GM19351 (cell line): ENCODE measurements around the gene BBS9.
A peak's percentile ranks its signal among the peaks of the same experiment; 100 is the strongest.
"Not testable (repeated sequence)": the region's sequence is repeated elsewhere in the genome, so short reads cannot be mapped to it uniquely, and the experiment has no call there.

ENCODE experiments used
- ATAC-seq: cut with Tn5 transposase; IDR thresholded peaks from one replicate; pipeline ENCODE4 v1.9.1; 2021; ENCODE audit warnings: mild to moderate bottlenecking, moderate library complexity; ENCODE audit not compliant: unreplicated experiment

BBS9 gene

GRCh38 chr7:33128990-33129805, at the start of gene BBS9:
TSS of gene BBS9 (plus strand) at chr7:33129564. CDS start at chr7:33146253, 16,689 bp downstream.
- peak; percentile 99 for ATAC-seq

GRCh38 chr7:33079763-33080690, 49.3 kb upstream of the BBS9 start:
- ATAC-seq: no peak

- ATAC-seq: no peak
Observed at GRCh38 chr7:33087356-33087755, 42.0 kb upstream of the BBS9 start.

- no peak for ATAC-seq
Observed at GRCh38 chr7:33087858-33088257, 41.5 kb upstream of the BBS9 start.

- ATAC-seq: no peak
Observed at GRCh38 chr7:33089142-33089541, 40.2 kb upstream of the BBS9 start.

- ATAC-seq: no peak
Observed at GRCh38 chr7:33091111-33091531, 38.2 kb upstream of the BBS9 start.

GRCh38 chr7:33091641-33092191, 37.6 kb upstream of the BBS9 start:
- ATAC-seq: no peak

- ATAC-seq: no peak
Observed at GRCh38 chr7:33093266-33093665, 36.1 kb upstream of the BBS9 start.

- ATAC-seq: not testable (repeated sequence)
Observed at GRCh38 chr7:33094745-33095275, 34.6 kb upstream of the BBS9 start.

GRCh38 chr7:33099154-33099940, 30.0 kb upstream of the BBS9 start:
- no peak for ATAC-seq

- no peak for ATAC-seq
Observed at GRCh38 chr7:33100770-33101169, 28.6 kb upstream of the BBS9 start.

- ATAC-seq: no peak
Observed at GRCh38 chr7:33101906-33102305, 27.5 kb upstream of the BBS9 start.

- ATAC-seq: peak; percentile 28
Observed at GRCh38 chr7:33107136-33108066, 22.0 kb upstream of the BBS9 start.

- ATAC-seq: peak; percentile 19
Observed at GRCh38 chr7:33108554-33109004, 20.8 kb upstream of the BBS9 start.

GRCh38 chr7:33109005-33109757, 20.2 kb upstream of the BBS9 start, which contains the start of gene RP9:
TSS of gene RP9 (minus strand) at chr7:33109404. CDS start at chr7:33109372, 32 bp downstream.
- peak; percentile 84 for ATAC-seq

- ATAC-seq: no peak
Observed at GRCh38 chr7:33109758-33110238, 19.6 kb upstream of the BBS9 start.

- no peak for ATAC-seq
Observed at GRCh38 chr7:33111614-33112013, 17.8 kb upstream of the BBS9 start.

GRCh38 chr7:33114976-33115375, 14.4 kb upstream of the BBS9 start:
- ATAC-seq: no peak
